Kidney tubule cell (primary cell): ENCODE results near the gene TXNDC5.

Source experiments
- DNase-seq: peaks from one replicate; pipeline ENCODE4 v3.0.0-alpha.2; 2018; ENCODE audit warnings: low spot score

The TXNDC5 gene

GRCh38 chr6:7910654-7911344 is at the start of gene TXNDC5:
TSS of gene TXNDC5 (minus strand) at chr6:7910788. CDS start at chr6:7910776, 12 bp downstream.
- DNase-seq = peak; percentile 79

GRCh38 chr6:7960141-7960540 is 49.6 kb upstream of the TXNDC5 start:
- no peak for DNase-seq

- DNase-seq = no peak
Observed at GRCh38 chr6:7959453-7959852, 48.9 kb upstream of the TXNDC5 start.

- no peak for DNase-seq
Observed at GRCh38 chr6:7958464-7958863, 47.9 kb upstream of the TXNDC5 start.

GRCh38 chr6:7956257-7956656 is 45.7 kb upstream of the TXNDC5 start:
- DNase-seq = no peak

- no peak for DNase-seq
Observed at GRCh38 chr6:7954477-7955200, 44.1 kb upstream of the TXNDC5 start.

GRCh38 chr6:7953753-7954152 is 43.2 kb upstream of the TXNDC5 start:
- no peak for DNase-seq

GRCh38 chr6:7939864-7940228 is 29.3 kb upstream of the TXNDC5 start:
- DNase-seq = no peak

GRCh38 chr6:7939184-7939863 is 28.7 kb upstream of the TXNDC5 start:
- DNase-seq = no peak

- no peak for DNase-seq
Observed at GRCh38 chr6:7938562-7939183, 28.1 kb upstream of the TXNDC5 start.

GRCh38 chr6:7933794-7934193 is 23.2 kb upstream of the TXNDC5 start:
- DNase-seq = no peak

- no peak for DNase-seq
Observed at GRCh38 chr6:7932625-7933024, 22.0 kb upstream of the TXNDC5 start.

GRCh38 chr6:7924867-7925266 is 14.3 kb upstream of the TXNDC5 start:
- DNase-seq = no peak

GRCh38 chr6:7922596-7922995 is 12.0 kb upstream of the TXNDC5 start:
- DNase-seq = no peak

GRCh38 chr6:7921632-7922092 is 11.1 kb upstream of the TXNDC5 start:
- DNase-seq = no peak

- no peak for DNase-seq
Observed at GRCh38 chr6:7921046-7921445, 10.5 kb upstream of the TXNDC5 start.

GRCh38 chr6:7920425-7920824 is 9.8 kb upstream of the TXNDC5 start:
- peak; percentile 15 for DNase-seq

- DNase-seq = peak; percentile 76
Observed at GRCh38 chr6:7919871-7920270, 9.3 kb upstream of the TXNDC5 start.

GRCh38 chr6:7918403-7918802 is 7.8 kb upstream of the TXNDC5 start:
- no peak for DNase-seq

GRCh38 chr6:7917729-7918128 is 7.1 kb upstream of the TXNDC5 start:
- DNase-seq = no peak

- no peak for DNase-seq
Observed at GRCh38 chr6:7916959-7917358, 6.4 kb upstream of the TXNDC5 start.

- no peak for DNase-seq
Observed at GRCh38 chr6:7914991-7915789, 4.6 kb upstream of the TXNDC5 start.
